GM12872 (cell line): ENCODE measurements around the gene COIL.

Experiments used
- TF ChIP-seq, protein P1 (sequence below): IDR thresholded peaks from 3 replicates; pipeline ENCODE4 v1.5.1; 2011; ENCODE audit warnings: low read depth, mild to moderate bottlenecking, low read length, moderate library complexity; ENCODE audit not compliant: insufficient read depth

The COIL gene

DNA sequence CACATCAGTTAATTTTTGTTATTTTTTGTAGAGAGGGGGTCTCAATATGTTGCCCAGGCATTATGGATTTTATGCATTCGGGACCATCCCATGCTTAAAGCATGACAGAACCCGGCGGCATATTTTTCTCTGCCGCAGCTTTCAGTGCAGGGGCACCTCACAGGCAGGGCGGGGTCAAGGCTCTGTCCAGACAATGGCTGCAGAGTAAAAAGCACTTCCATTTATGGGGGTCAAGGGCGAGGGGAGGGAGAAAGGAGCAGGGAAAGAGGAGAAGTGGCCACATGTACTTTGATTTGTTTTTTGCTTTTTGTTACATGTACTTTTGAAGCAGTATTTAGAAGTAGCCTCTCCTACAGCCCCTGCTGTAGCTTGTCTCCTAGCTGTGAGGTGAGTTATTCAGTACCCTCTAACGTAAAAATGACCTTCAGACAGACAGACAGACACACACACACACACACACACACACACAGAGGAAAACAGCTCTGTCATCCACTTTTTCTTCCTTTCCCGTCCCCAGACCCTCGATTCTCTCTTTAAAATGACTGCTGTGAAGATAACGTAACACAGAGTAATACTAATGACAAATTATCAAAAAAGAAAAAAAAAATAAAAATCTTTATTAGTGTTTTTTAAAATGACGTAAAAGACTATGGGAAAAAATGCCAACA, 16.2 kb upstream of the COIL start:
- TF ChIP-seq, protein P1, sequence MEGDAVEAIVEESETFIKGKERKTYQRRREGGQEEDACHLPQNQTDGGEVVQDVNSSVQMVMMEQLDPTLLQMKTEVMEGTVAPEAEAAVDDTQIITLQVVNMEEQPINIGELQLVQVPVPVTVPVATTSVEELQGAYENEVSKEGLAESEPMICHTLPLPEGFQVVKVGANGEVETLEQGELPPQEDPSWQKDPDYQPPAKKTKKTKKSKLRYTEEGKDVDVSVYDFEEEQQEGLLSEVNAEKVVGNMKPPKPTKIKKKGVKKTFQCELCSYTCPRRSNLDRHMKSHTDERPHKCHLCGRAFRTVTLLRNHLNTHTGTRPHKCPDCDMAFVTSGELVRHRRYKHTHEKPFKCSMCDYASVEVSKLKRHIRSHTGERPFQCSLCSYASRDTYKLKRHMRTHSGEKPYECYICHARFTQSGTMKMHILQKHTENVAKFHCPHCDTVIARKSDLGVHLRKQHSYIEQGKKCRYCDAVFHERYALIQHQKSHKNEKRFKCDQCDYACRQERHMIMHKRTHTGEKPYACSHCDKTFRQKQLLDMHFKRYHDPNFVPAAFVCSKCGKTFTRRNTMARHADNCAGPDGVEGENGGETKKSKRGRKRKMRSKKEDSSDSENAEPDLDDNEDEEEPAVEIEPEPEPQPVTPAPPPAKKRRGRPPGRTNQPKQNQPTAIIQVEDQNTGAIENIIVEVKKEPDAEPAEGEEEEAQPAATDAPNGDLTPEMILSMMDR, result no peak

GRCh38 chr17:56975656-56976055, 14.8 kb upstream of the COIL start:
- TF ChIP-seq, protein P1, result no peak

DNA sequence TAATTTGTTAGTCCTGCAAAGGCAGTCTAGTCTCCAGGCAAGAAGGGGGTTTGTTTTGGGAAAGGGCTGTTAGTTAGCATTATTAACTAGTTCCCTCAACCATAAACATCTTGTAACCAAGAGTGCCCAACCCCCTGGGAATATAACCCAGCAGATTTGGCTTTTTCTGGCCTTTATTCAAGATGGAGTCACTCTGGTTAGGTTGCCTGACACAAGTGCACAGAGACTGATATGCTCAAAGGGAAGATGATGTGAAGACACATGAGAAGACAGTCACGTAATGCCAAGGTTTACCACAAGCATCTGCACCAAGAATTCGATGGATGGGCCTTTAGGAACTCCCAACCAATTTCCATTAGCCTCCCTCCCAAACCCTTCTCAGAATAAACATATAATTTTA, 13.2 kb upstream of the COIL start:
- TF ChIP-seq, protein P1, result no peak

DNA sequence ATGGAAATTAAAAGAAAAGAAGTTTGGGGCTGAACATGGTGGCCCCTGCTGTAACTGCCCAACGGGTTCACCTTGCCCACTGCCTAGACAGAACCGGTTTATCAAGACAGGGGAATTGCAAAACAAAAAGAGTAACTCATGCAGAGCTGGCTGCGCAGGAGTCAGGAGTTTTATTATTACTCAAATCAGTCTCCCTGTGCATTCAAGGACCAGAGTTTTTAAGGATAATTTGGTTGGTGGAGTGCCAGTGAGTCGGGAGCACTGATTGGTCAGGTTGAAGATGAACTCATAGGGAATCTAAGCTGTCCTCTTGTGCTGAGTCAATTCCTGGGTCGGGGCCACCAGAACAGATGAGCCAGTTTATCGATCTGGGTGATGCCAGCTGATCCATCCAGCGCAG, 12.7 kb upstream of the COIL start:
- TF ChIP-seq, protein P1, result no peak

- TF ChIP-seq, protein P1, result no peak
These were observed 11.4 kb upstream of the COIL start for GRCh38 chr17:56972111-56972730.

GRCh38 chr17:56970974-56971373, 10.1 kb upstream of the COIL start:
- TF ChIP-seq, protein P1, result no peak

DNA sequence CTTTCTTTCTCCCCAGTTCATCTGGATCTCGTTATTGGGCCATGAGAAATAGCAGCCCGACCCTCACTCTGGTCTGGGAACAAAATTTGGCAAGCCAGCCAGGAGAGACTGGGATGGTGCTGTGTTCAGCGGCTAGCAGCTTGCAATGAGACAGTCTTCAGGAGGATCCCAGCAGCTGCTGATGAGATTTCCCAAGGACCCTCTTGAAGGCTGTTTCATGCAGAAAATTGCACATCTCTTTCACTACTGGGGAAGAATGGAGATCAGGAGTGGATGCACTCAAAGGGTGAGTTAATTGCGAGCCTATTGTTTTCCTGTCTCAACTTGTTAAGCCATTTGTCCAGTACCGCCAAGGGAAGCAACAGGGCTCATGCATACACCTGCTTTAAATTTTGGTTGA, 5.5 kb upstream of the COIL start:
- TF ChIP-seq, protein P1, result no peak

DNA sequence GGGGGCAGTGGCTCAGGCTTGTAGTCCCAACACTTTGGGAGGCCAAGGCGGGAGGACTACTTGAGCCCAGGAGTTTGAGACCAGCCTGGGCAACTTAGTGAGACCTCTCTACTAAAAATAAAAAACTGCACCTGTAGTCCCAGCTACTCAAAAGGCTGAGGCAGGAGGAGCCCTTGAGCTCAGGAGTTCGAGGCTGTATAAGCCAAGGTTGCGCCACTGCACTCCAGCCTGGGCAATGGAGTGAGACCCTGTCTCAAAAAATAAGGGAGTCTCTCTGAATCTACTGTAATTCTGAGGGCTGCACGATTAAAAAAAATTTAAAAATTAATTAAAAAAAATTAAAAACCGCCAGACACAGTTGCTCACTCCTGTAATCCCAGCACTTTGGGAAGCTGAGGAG, 3.9 kb downstream of the COIL start:
- TF ChIP-seq, protein P1, result no peak
